ENCODE data around the gene SPEN. TPM values are rescaled to one million over a fixed set of nuclear protein-coding genes. Genes with fewer than 3 reads are reported as not detected.

Gene SPEN
- total and polyA plus RNA-seq, 10 of the 15 experiments (the other 5 are each of a cell fraction or from before 2014, with no cell fraction given): 5.2 to 58.7 (median 20.1) TPM

DNA sequence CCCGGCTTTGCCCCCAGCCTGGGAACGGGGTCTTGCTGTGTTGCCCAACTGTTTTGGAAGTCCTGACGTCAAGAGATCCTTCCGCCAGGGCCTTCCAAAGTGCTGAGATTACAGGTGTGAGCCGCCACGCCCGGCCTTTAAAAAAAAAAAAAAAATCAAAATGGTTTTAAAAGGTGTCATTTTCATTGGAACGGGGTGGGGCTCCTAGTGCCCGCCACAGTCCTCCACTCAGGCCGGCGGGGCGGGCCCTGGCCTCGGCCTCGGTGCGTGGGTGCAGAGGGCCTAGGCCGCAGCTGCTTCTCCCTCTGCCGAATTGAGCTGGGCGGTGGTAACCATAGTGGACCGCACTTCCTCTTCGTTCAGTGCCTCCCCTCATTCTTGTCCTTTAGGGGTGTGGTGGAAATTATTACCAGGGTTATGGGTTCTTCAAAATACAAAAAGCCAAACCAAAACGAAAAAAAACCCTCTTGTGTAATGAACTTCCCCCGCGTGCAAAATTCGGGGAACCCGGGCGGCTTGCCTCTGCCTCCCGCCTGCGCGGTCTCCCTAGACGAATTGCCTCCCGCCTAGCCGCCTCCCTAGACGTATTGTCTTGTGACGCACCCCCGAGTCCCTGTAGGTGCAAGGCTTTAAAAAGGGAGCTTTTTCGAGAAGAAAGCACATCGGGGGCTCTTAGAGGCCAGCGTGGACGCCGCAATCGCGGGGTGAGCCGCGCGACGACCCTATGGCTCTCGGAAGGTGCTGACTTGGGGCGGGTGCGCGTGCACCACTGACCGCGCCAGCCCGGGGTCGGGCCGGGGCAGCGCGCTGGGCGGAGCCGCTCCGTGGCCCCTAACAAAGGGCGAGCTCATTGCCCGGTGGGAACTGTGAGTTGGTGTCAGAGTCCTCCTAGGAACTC lies 10.5 kb upstream of the SPEN start (continued):
- TF ChIP-seq, protein P1, sequence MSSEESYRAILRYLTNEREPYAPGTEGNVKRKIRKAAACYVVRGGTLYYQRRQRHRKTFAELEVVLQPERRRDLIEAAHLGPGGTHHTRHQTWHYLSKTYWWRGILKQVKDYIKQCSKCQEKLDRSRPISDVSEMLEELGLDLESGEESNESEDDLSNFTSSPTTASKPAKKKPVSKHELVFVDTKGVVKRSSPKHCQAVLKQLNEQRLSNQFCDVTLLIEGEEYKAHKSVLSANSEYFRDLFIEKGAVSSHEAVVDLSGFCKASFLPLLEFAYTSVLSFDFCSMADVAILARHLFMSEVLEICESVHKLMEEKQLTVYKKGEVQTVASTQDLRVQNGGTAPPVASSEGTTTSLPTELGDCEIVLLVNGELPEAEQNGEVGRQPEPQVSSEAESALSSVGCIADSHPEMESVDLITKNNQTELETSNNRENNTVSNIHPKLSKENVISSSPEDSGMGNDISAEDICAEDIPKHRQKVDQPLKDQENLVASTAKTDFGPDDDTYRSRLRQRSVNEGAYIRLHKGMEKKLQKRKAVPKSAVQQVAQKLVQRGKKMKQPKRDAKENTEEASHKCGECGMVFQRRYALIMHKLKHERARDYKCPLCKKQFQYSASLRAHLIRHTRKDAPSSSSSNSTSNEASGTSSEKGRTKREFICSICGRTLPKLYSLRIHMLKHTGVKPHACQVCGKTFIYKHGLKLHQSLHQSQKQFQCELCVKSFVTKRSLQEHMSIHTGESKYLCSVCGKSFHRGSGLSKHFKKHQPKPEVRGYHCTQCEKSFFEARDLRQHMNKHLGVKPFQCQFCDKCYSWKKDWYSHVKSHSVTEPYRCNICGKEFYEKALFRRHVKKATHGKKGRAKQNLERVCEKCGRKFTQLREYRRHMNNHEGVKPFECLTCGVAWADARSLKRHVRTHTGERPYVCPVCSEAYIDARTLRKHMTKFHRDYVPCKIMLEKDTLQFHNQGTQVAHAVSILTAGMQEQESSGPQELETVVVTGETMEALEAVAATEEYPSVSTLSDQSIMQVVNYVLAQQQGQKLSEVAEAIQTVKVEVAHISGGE (CRISPR knock-in tag; IDR thresholded peaks at IDR 0.05): no peak
- TF ChIP-seq YY1 (IDR thresholded peaks at IDR 0.05; ENCODE audit: low read depth, low read length) (0 out of 2 replicates have a peak, but pooled peaks have one; percentile 33), JUNB (IDR thresholded peaks at IDR 0.05) (peak; percentile 38; the same call in 1 of the 2 replicates), ZNF207 (IDR thresholded peaks at IDR 0.05; ENCODE audit: borderline replicate concordance) (no peak), JUND (IDR thresholded peaks at IDR 0.05; ENCODE audit: low read depth, low read length) (no peak), NFYB (IDR thresholded peaks at IDR 0.05; ENCODE audit: insufficient read depth, low read depth, low read length) (no peak), IRF4 (IDR thresholded peaks at IDR 0.05; ENCODE audit: low read depth, low read length) (no peak), CREB1 (IDR thresholded peaks at IDR 0.05; ENCODE audit: low read depth) (peak; percentile 45; the same call in 1 of the 2 replicates), KLF5 (IDR thresholded peaks at IDR 0.05; ENCODE audit: partially characterized antibody) (no peak), HCFC1 (IDR thresholded peaks at IDR 0.05; ENCODE audit: low read length) (no peak), LARP7 (IDR thresholded peaks at IDR 0.05) (peak; percentile 63; the same call in 1 of the 2 replicates), MEF2B (IDR thresholded peaks at IDR 0.05; ENCODE audit: partially characterized antibody, poor library complexity, severe bottlenecking) (peak; percentile 21), EGR1 (IDR thresholded peaks at IDR 0.05; ENCODE audit: borderline replicate concordance in 1 of 2, low read depth in 2 of 2, low read length in 2 of 2) (peak in 1 of 2 experiments; percentile 72; a peak in 2 of 3 replicates), ASH2L (IDR thresholded peaks at IDR 0.05; ENCODE audit: borderline replicate concordance, low read depth) (no peak), SPI1 (IDR thresholded peaks at IDR 0.05; ENCODE audit: borderline replicate concordance, insufficient read depth, low read depth, low read length) (peak; percentile 83), POLR2A (IDR thresholded peaks at IDR 0.05; ENCODE audit: low read depth, low read length) (peak; percentile 63)
- TF ChIP-seq, protein P2, sequence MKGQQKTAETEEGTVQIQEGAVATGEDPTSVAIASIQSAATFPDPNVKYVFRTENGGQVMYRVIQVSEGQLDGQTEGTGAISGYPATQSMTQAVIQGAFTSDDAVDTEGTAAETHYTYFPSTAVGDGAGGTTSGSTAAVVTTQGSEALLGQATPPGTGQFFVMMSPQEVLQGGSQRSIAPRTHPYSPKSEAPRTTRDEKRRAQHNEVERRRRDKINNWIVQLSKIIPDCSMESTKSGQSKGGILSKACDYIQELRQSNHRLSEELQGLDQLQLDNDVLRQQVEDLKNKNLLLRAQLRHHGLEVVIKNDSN (IDR thresholded peaks at IDR 0.05; ENCODE audit: borderline replicate concordance, extremely low read length, insufficient read depth, low read depth, low read length): no peak
- TF ChIP-seq, protein P3, sequence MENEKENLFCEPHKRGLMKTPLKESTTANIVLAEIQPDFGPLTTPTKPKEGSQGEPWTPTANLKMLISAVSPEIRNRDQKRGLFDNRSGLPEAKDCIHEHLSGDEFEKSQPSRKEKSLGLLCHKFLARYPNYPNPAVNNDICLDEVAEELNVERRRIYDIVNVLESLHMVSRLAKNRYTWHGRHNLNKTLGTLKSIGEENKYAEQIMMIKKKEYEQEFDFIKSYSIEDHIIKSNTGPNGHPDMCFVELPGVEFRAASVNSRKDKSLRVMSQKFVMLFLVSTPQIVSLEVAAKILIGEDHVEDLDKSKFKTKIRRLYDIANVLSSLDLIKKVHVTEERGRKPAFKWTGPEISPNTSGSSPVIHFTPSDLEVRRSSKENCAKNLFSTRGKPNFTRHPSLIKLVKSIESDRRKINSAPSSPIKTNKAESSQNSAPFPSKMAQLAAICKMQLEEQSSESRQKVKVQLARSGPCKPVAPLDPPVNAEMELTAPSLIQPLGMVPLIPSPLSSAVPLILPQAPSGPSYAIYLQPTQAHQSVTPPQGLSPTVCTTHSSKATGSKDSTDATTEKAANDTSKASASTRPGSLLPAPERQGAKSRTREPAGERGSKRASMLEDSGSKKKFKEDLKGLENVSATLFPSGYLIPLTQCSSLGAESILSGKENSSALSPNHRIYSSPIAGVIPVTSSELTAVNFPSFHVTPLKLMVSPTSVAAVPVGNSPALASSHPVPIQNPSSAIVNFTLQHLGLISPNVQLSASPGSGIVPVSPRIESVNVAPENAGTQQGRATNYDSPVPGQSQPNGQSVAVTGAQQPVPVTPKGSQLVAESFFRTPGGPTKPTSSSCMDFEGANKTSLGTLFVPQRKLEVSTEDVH (IDR thresholded peaks at IDR 0.05; ENCODE audit: low read depth, partially characterized antibody): no peak
